GM18520 (cell line): ENCODE data around the gene NLGN4X.
A peak's percentile ranks its signal among the peaks of the same experiment; 100 is the strongest.

Experiments
- ATAC-seq: cut with Tn5 transposase; IDR thresholded peaks from one replicate; pipeline ENCODE4 v1.9.1; 2021; ENCODE audit not compliant: unreplicated experiment

The NLGN4X gene

GRCh38 chrX:6228720-6229119 lies at the start of gene NLGN4X:
NLGN4X (minus strand) TSS chrX:6228867; CDS start chrX:6151466, 77,401 bp downstream.
- ATAC-seq: no peak

- no peak for ATAC-seq
These were observed 37.4 kb upstream of the NLGN4X start for GRCh38 chrX:6266041-6266440.

GRCh38 chrX:6262959-6263358 lies 34.3 kb upstream of the NLGN4X start:
- ATAC-seq: no peak

GRCh38 chrX:6257025-6257424 lies 28.4 kb upstream of the NLGN4X start:
- ATAC-seq: no peak

- no peak for ATAC-seq
These were observed 16.0 kb upstream of the NLGN4X start for GRCh38 chrX:6244666-6245065.

GRCh38 chrX:6238576-6238975 lies 9.9 kb upstream of the NLGN4X start:
- no peak for ATAC-seq

- no peak for ATAC-seq
These were observed 732 bp downstream of the NLGN4X start for GRCh38 chrX:6227935-6228334.

- ATAC-seq: no peak
These were observed 1.2 kb downstream of the NLGN4X start for GRCh38 chrX:6227453-6227835.

GRCh38 chrX:6226596-6227452 lies 1.8 kb downstream of the NLGN4X start:
- no peak for ATAC-seq

- no peak for ATAC-seq
These were observed 2.6 kb downstream of the NLGN4X start for GRCh38 chrX:6225911-6226595.

GRCh38 chrX:6225288-6225910 lies 3.3 kb downstream of the NLGN4X start:
- ATAC-seq: no peak

GRCh38 chrX:6223516-6223915 lies 5.2 kb downstream of the NLGN4X start:
- no peak for ATAC-seq

- no peak for ATAC-seq
These were observed 18.4 kb downstream of the NLGN4X start for GRCh38 chrX:6210230-6210629.

GRCh38 chrX:6203462-6204215 lies 25.0 kb downstream of the NLGN4X start:
- ATAC-seq: no peak

- no peak for ATAC-seq
These were observed 29.2 kb downstream of the NLGN4X start for GRCh38 chrX:6199486-6199885.

- no peak for ATAC-seq
These were observed 41.4 kb downstream of the NLGN4X start for GRCh38 chrX:6187256-6187655.

GRCh38 chrX:6184900-6185515 lies 43.7 kb downstream of the NLGN4X start:
- peak; percentile 90 for ATAC-seq

- no peak for ATAC-seq
These were observed 52.8 kb downstream of the NLGN4X start for GRCh38 chrX:6175914-6176313.

GRCh38 chrX:6170424-6170823 lies 58.2 kb downstream of the NLGN4X start:
- no peak for ATAC-seq

- ATAC-seq: no peak
These were observed 59.3 kb downstream of the NLGN4X start for GRCh38 chrX:6169407-6169806.

GRCh38 chrX:6163721-6164120 lies 64.9 kb downstream of the NLGN4X start:
- no peak for ATAC-seq
